K562 (cell line): Measurements from ENCODE around the gene HIP1R. TPM values are rescaled to one million over a fixed set of nuclear protein-coding genes. Genes with fewer than 3 reads are reported as not detected.

Experiments
- ATF7 ChIP-seq: fragments of 450-650 bp; IDR thresholded peaks from 2 replicates; pipeline ENCODE4 v1.7.1; 2014; ENCODE audit warnings: mild to moderate bottlenecking, moderate library complexity
- CEBPG ChIP-seq, 3 experiments: fragments of 200-800 bp in 1 of 3; sonication (Bioruptor generic) in 1 of 3; sonication (generic) in 1 of 3; formaldehyde crosslinking in 1 of 3; IDR thresholded peaks in 2 of 3; conservative IDR thresholded peaks in 1 of 3; 2 replicates each; pipeline versions ENCODE4 v1.6.1 to v1.8.0; 2016 to 2022; ENCODE audit warnings: missing compliant biosample characterization in 2 of 3, missing genetic modification characterization in 2 of 3, mild to moderate bottlenecking in 1 of 3, missing genetic modification reagents in 1 of 3
- CTBP1 ChIP-seq: fragments of 450-650 bp; IDR thresholded peaks from 2 replicates; pipeline ENCODE4 v1.6.1; 2016; ENCODE audit warnings: borderline replicate concordance
- DEAF1 ChIP-seq: fragments of 450-650 bp; formaldehyde crosslinking; IDR thresholded peaks from 2 replicates; pipeline ENCODE4 v1.4.0; 2020; ENCODE audit warnings: mild to moderate bottlenecking, moderate library complexity
- FOXA3 ChIP-seq, 2 experiments: fragments of 450-650 bp in 1 of 2; sonication (generic) in 1 of 2; formaldehyde crosslinking; IDR thresholded peaks in 1 of 2; conservative IDR thresholded peaks in 1 of 2; 2 replicates each; pipeline versions ENCODE4 v1.4.0 to v1.8.0; 2020 to 2022; ENCODE audit warnings: mild to moderate bottlenecking in 2 of 2, missing genetic modification reagents in 1 of 2
- FOXP4 ChIP-seq: sonication (generic); formaldehyde crosslinking; IDR thresholded peaks from 2 replicates; pipeline ENCODE4 v1.8.0; 2022; ENCODE audit warnings: mild to moderate bottlenecking, missing genetic modification reagents, borderline replicate concordance
- HOXB6 ChIP-seq: fragments of 250-450 bp; sonication (Bioruptor Pico); IDR thresholded peaks from 2 replicates; pipeline ENCODE4 v1.5.1; 2022; ENCODE audit warnings: mild to moderate bottlenecking, borderline replicate concordance
- ILK ChIP-seq: fragments of 450-650 bp; IDR thresholded peaks from 2 replicates; pipeline ENCODE4 v1.6.1; 2016; ENCODE audit warnings: missing genetic modification characterization, low read depth, mild to moderate bottlenecking, missing compliant biosample characterization, moderate library complexity, borderline replicate concordance
- NCOA1 ChIP-seq: fragments of 450-650 bp; IDR thresholded peaks from 2 replicates; pipeline ENCODE4 v1.6.1; 2016; ENCODE audit warnings: low read depth
- NFATC3 ChIP-seq: fragments of 450-650 bp; IDR thresholded peaks from 2 replicates; pipeline ENCODE4 v1.6.1; 2017; ENCODE audit warnings: mild to moderate bottlenecking
- NR2F6 ChIP-seq: fragments of 450-650 bp; formaldehyde crosslinking; IDR thresholded peaks from 2 replicates; pipeline ENCODE4 v1.4.0; 2020; ENCODE audit warnings: mild to moderate bottlenecking
- PHB ChIP-seq: fragments of 250-450 bp; sonication (Bioruptor Pico); IDR thresholded peaks from 2 replicates; pipeline ENCODE4 v1.5.0; 2021
- RBM22 ChIP-seq: fragments of 200-400 bp; formaldehyde crosslinking; IDR thresholded peaks from 2 replicates; pipeline ENCODE4 v1.6.1; 2018; ENCODE audit warnings: low read length, low read depth; ENCODE audit not compliant: poor library complexity, severe bottlenecking
- THAP7 ChIP-seq: fragments of 250-450 bp; sonication (Bioruptor Pico); IDR thresholded peaks from 2 replicates; pipeline ENCODE4 v1.5.0; 2021
- TRIM24 ChIP-seq, 2 experiments: fragments of 450-650 bp; IDR thresholded peaks; 2 replicates each; pipeline ENCODE4 v1.6.1; 2016
- ZBTB33 ChIP-seq: sonication (generic); formaldehyde crosslinking; IDR thresholded peaks from 2 replicates; pipeline ENCODE4 v1.8.1; 2023; ENCODE audit warnings: mild to moderate bottlenecking, missing genetic modification reagents
- ZNF253 ChIP-seq: fragments of 250-450 bp; sonication (Bioruptor Pico); conservative IDR thresholded peaks from 2 replicates; pipeline ENCODE4 v1.6.1; 2021; ENCODE audit warnings: mild to moderate bottlenecking
- ZNF316 ChIP-seq: fragments of 450-650 bp; IDR thresholded peaks from 2 replicates; pipeline ENCODE4 v1.6.1; 2016
- ZNF695 ChIP-seq: fragments of 450-650 bp; formaldehyde crosslinking; IDR thresholded peaks from 2 replicates; pipeline ENCODE4 v1.4.0; 2020; ENCODE audit warnings: mild to moderate bottlenecking, moderate library complexity
- polyA plus RNA-seq, 8 experiments: library from polyadenylated mRNA; depleted of rRNA in 4 of 8; stranded (reverse) in 5 of 8; unstranded in 3 of 8; fragments of >200 nt; fragmentation: Nextera tagmentation in 2 of 8; fragmentation: Illumina TruSeq in 1 of 8; extraction: Ambion mirVana in 2 of 8; extraction: Trizol in 1 of 8; gene quantifications; 2 replicates each; pipeline versions ENCODE4 v1.2.1 to v1.2.3, GENCODE V29; 2011 to 2014; ENCODE audit warnings: inconsistent platforms in 1 of 8, missing spikeins in 1 of 8
- total RNA-seq, 7 experiments: library from RNA; depleted of rRNA in 6 of 7; stranded (reverse); fragments of >200 nt in 6 of 7; fragmentation: Illumina TruSeq in 2 of 7; extraction: Trizol in 2 of 7; gene quantifications; 2 replicates each; pipeline versions ENCODE4 v1.2.1 to v1.2.3, GENCODE V29; 2011 to 2021; ENCODE audit warnings: low replicate concordance in 1 of 7

Gene HIP1R
- total and polyA plus RNA-seq, 9 of the 15 experiments (the other 6 are each of a cell fraction or from before 2014, with no cell fraction given): 0.15 to 31.0 (median 14.2) TPM

- TF ChIP-seq ZBTB33 (peak; percentile 58; the same call in 1 of the 2 replicates), NFATC3 (no peak), CTBP1 (peak; percentile 47; the same call in 1 of the 2 replicates), ATF7 (peak; percentile 49; the same call in 1 of the 2 replicates), PHB (CRISPR knock-in tag) (no peak), NR2F6 (CRISPR knock-in tag) (no peak), CEBPG (CRISPR knock-in tag; IDR thresholded peaks at IDR 0.05) (no peak), CEBPG (tag; conservative IDR thresholded peaks at IDR 0.05 in 1 of 2, IDR thresholded peaks at IDR 0.05 in 1 of 2) (peak in 1 of 2 experiments; percentile 41; a peak in 1 of 4 replicates), RBM22 (no peak), DEAF1 (CRISPR knock-in tag) (no peak), ZNF253 (CRISPR knock-in tag) (no peak), NCOA1 (no peak), ZNF695 (CRISPR knock-in tag) (no peak), THAP7 (CRISPR knock-in tag) (no peak), FOXA3 (CRISPR knock-in tag; conservative IDR thresholded peaks at IDR 0.05 in 1 of 2, IDR thresholded peaks at IDR 0.05 in 1 of 2) (0 out of 4 replicates have a peak, but pooled peaks of 1 of the 2 experiments have one; percentile 11), TRIM24 (IDR thresholded peaks at IDR 0.05) (no peak), ILK (no peak), FOXP4 (CRISPR knock-in tag) (no peak), ZNF316 (no peak), HOXB6 (CRISPR knock-in tag) (no peak)
Measured at GRCh38 chr12:122856999-122857671, 21.9 kb downstream of the HIP1R start (continued).
